Neural cell (in vitro differentiated cells): ENCODE measurements around the gene LRRC8B.
"Not testable (repeated sequence)": the region's sequence is repeated elsewhere in the genome, so short reads cannot be mapped to it uniquely, and the experiment has no call there.

ENCODE experiments used
- CTCF ChIP-seq: fragments of 450-650 bp; IDR thresholded peaks from 2 replicates; pipeline ENCODE4 v1.5.1; 2014; ENCODE audit warnings: antibody characterized with exemption, mild to moderate bottlenecking, moderate library complexity; ENCODE audit not compliant: poor library complexity, severe bottlenecking
- EP300 ChIP-seq: fragments of 450-650 bp; conservative IDR thresholded peaks from 2 replicates; pipeline ENCODE4 v1.6.1; 2014; ENCODE audit warnings: antibody characterized with exemption, mild to moderate bottlenecking, moderate library complexity; ENCODE audit not compliant: poor library complexity, severe bottlenecking
- POLR2AphosphoS5 ChIP-seq: IDR thresholded peaks from 2 replicates; pipeline ENCODE4 v1.6.1; 2012

DNA sequence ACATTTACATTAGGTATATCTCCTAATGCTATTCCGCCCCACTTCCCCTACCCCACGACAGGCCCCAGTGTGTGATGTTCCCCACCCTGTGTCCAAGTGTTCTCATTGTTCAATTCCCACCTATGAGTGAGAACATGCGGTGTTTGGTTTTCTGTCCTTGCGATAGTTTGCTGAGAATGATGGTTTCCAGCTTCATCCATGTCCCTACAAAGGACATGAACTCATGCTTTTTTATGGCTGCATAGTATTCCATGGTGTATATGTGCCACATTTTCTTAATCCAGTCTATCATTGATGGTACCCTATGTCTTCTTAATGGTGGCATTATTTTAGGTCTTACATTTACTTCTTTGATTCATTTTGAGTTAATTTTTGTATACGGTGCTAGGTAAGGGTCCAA, 14.6 kb upstream of the LRRC8B start:
- TF ChIP-seq POLR2AphosphoS5, CTCF, EP300: not testable (repeated sequence)
